ENCODE results near the gene POU3F3. TPM values are rescaled to one million over a fixed set of nuclear protein-coding genes. Genes with fewer than 3 reads are reported as not detected.

POU3F3 gene
- total and polyA plus RNA-seq, 2 of the 8 experiments (the other 6 are each of a cell fraction or from before 2014, with no cell fraction given) = 0.09 TPM; not detected in 1

DNA sequence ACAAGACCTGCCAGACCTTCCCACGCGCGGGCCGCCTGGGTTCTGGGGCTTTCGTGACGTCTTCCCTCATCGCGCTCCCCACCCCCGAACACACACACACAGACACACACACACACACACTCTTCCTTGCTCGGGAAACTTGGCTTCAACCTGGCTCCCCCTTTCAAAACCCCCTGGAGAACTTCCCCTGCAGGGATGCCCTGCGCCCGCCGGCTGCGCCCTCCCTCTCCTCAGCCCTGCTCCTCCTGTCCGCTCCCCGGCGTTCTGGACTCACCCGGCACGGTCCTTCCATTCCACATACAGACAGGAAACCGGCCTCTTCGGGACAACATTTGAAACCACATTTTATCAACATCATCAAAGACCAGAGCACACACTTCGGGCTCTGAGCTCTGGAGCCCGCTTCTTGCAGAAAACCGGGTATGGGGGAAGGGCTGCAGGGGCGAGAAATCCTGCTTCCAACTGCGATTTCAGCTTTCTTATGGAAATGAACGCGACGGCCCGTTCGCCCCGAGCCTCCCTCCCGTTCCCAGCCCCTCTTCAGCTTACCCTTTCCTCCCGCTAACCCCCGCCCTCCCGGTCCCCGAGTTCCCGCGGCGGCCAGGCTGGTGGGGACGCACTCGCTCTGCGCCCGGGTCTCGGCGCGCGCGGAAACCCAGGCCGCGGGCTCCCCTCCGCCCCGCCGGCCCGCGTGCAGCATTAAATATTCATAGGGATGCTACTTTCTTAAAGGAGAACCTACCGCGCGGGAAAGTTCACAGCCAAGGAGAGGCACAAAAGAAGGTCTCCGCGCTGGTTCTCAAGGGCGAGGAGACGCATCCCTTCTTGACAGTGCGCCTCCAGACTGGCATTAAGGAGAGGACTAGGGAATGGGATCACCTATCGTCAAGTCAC lies 18.3 kb downstream of the POU3F3 start (continued):
- no peak; the same call in 1 of the 2 replicates for TF ChIP-seq BACH1 (IDR thresholded peaks at IDR 0.05; ENCODE audit: low read length)
- no peak for TF ChIP-seq CHD1 (IDR thresholded peaks at IDR 0.05; ENCODE audit: low read depth, low read length)
- peak; percentile 43 for TF ChIP-seq KDM4A (IDR thresholded peaks at IDR 0.05; ENCODE audit: low read depth, low read length, severe bottlenecking)
- no peak; the same call in 1 of the 2 replicates for TF ChIP-seq CBX8 (IDR thresholded peaks at IDR 0.05; ENCODE audit: borderline replicate concordance, low read depth, low read length)
- no peak for TF ChIP-seq HDAC6 (IDR thresholded peaks at IDR 0.05; ENCODE audit: low read depth, low read length)
- TF ChIP-seq RNF2 (IDR thresholded peaks at IDR 0.05; ENCODE audit: borderline replicate concordance, low read depth, low read length, missing control alignments, poor library complexity, severe bottlenecking) = peak; percentile 93
- TF ChIP-seq ASH2L (IDR thresholded peaks at IDR 0.05; ENCODE audit: low read length) = peak; percentile 95
- no peak for TF ChIP-seq TAF1 (IDR thresholded peaks at IDR 0.05; ENCODE audit: low read depth, low read length)
- no peak for TF ChIP-seq BCL11A (IDR thresholded peaks at IDR 0.05; ENCODE audit: low read depth in 2 of 2, low read length in 2 of 2)
- TF ChIP-seq RBBP5 (IDR thresholded peaks at IDR 0.05; ENCODE audit: borderline replicate concordance, low read depth, low read length) = no peak
- no peak for TF ChIP-seq RAD21 (IDR thresholded peaks at IDR 0.05 in 1 of 2, conservative IDR thresholded peaks at IDR 0.05 in 1 of 2; ENCODE audit: low read depth in 2 of 2, low read length in 2 of 2)
- peak; percentile 98 for TF ChIP-seq CTBP2 (IDR thresholded peaks at IDR 0.05; ENCODE audit: borderline replicate concordance, insufficient read depth, insufficient read length, low read length)
- peak; percentile 81 for TF ChIP-seq SUZ12 (IDR thresholded peaks at IDR 0.05; ENCODE audit: low read length)
- TF ChIP-seq, protein P1, sequence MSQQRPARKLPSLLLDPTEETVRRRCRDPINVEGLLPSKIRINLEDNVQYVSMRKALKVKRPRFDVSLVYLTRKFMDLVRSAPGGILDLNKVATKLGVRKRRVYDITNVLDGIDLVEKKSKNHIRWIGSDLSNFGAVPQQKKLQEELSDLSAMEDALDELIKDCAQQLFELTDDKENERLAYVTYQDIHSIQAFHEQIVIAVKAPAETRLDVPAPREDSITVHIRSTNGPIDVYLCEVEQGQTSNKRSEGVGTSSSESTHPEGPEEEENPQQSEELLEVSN (IDR thresholded peaks at IDR 0.05) = peak; percentile 6
- no peak for TF ChIP-seq YY1 (IDR thresholded peaks at IDR 0.05; ENCODE audit: low read depth, low read length)
- no peak for TF ChIP-seq CREB1 (IDR thresholded peaks at IDR 0.05)
- TF ChIP-seq CBX5 (IDR thresholded peaks at IDR 0.05; ENCODE audit: low read depth, low read length) = no peak
- TF ChIP-seq CHD2 (IDR thresholded peaks at IDR 0.05; ENCODE audit: low read length) = peak; percentile 5; the same call in 1 of the 2 replicates
- TF ChIP-seq ZNF274 (IDR thresholded peaks at IDR 0.05; ENCODE audit: borderline replicate concordance, extremely low read depth, low read length) = no peak
- TF ChIP-seq SIX5 (IDR thresholded peaks at IDR 0.05; ENCODE audit: low read depth, low read length) = no peak
- TF ChIP-seq NANOG (IDR thresholded peaks at IDR 0.05; ENCODE audit: insufficient read depth, low read depth, low read length, poor library complexity, severe bottlenecking) = no peak
- no peak for TF ChIP-seq TBP (IDR thresholded peaks at IDR 0.05; ENCODE audit: low read depth, low read length)
